AG04450 (cell line): ENCODE results near the gene PLA2G4B. TPM values are rescaled to one million over a fixed set of nuclear protein-coding genes. Genes with fewer than 3 reads are reported as not detected.

Experiments
- CTCF ChIA-PET: fragments of 300-600, 350-600 bp; formaldehyde crosslinking; extraction: SDS; loops from one replicate; lab custom pipeline; 2022; ENCODE audit warnings: antibody characterized with exemption, inconsistent platforms; lab: Charles Lee
- POLR2A ChIA-PET: fragments of 350-600 bp; formaldehyde crosslinking; extraction: SDS; loops from one replicate; lab custom pipeline; 2021; ENCODE audit warnings: antibody characterized with exemption, inconsistent platforms; lab: Yijun Ruan, JAX
- DNase-seq: peaks from one replicate; pipeline ENCODE4 v3.0.0-alpha.2; 2011; ENCODE audit warnings: low read depth, low spot score
- H3K27ac ChIP-seq: one replicate; pipeline ENCODE4 v1.5.1; 2012; ENCODE audit warnings: low read depth, low read length, control low read depth
- H3K27me3 ChIP-seq: one replicate; pipeline ENCODE4 v1.6.0; 2012; ENCODE audit warnings: low read length; ENCODE audit not compliant: control insufficient read depth, insufficient read depth
- H3K4me3 ChIP-seq: 2 replicates; pipeline ENCODE4 v1.5.1; 2011; ENCODE audit warnings: mild to moderate bottlenecking, low read depth, low read length, control low read depth
- H3K9me3 ChIP-seq: 2 replicates; pipeline ENCODE4 v1.5.1; 2012; ENCODE audit warnings: low read length; ENCODE audit not compliant: control insufficient read depth, insufficient read depth
- CTCF ChIP-seq: IDR thresholded peaks from 2 replicates; pipeline ENCODE4 v1.5.1; 2011; ENCODE audit warnings: low read depth, low read length, control low read depth, inconsistent platforms
- polyA plus RNA-seq: library from polyadenylated mRNA; depleted of rRNA; stranded (reverse); fragments of >200 nt; gene quantifications from 2 replicates; pipeline ENCODE4 v1.2.3, GENCODE V29; 2011; rRNA removed
- small RNA-seq: library from RNA; depleted of rRNA; stranded (forward); fragments of <200 nt; gene quantifications from one replicate; pipeline ENCODE3, GENCODE V24; 2012; ENCODE audit warnings: low read depth; ENCODE audit not compliant: insufficient read length

Gene PLA2G4B
- polyA plus RNA-seq, 1 experiment, result 1.3 TPM

GRCh38 chr15:41895491-41895890, 56.8 kb downstream of the PLA2G4B start:
- ChIA-PET CTCF (interaction anchor here (1.9 kb wide), 1 partner anchor 9 kb away, joined by 16 read pairs; no protein-coding TSS in a partner anchor), POLR2A (no interaction called here)
- Histone ChIP-seq H3K27ac (no peak overlapping the region), H3K9me3 (no peaks in the 10 kb centered on the region; the same call in 1 of the 2 replicates), H3K27me3 (no peaks in the 10 kb centered on the region), H3K4me3 (no peak overlapping the region)
- DNase-seq, result no peak
- TF ChIP-seq CTCF, result no peak

- CTCF ChIA-PET, result interaction anchor here (1.9 kb wide), 1 partner anchor 8 kb away, joined by 16 read pairs; no protein-coding TSS in a partner anchor
- no peak overlapping the region for H3K4me3 ChIP-seq
- H3K9me3 ChIP-seq, result no peaks in the 10 kb centered on the region; the same call in 1 of the 2 replicates
- no peak overlapping the region for H3K27ac ChIP-seq
- no peak for TF ChIP-seq CTCF
- no peak for DNase-seq
- no peaks in the 10 kb centered on the region for H3K27me3 ChIP-seq
- POLR2A ChIA-PET, result no interaction called here
Observed at GRCh38 chr15:41895957-41896356, 57.3 kb downstream of the PLA2G4B start.

- DNase-seq, result no peak
- Histone ChIP-seq H3K4me3 (no peak overlapping the region), H3K27ac (no peak overlapping the region), H3K27me3 (no peaks in the 10 kb centered on the region), H3K9me3 (no peaks in the 10 kb centered on the region; the same call in 1 of the 2 replicates)
- POLR2A ChIA-PET, result no interaction called here
- TF ChIP-seq CTCF, result no peak
- CTCF ChIA-PET, result no interaction called here
Observed at GRCh38 chr15:41896566-41896965, 57.9 kb downstream of the PLA2G4B start.

GRCh38 chr15:41897363-41897799, 58.7 kb downstream of the PLA2G4B start:
- CTCF ChIA-PET, result no interaction called here
- POLR2A ChIA-PET, result no interaction called here
- no peaks in the 10 kb centered on the region; the same call in 1 of the 2 replicates for H3K9me3 ChIP-seq
- DNase-seq, result no peak
- no peak overlapping the region for H3K4me3 ChIP-seq
- H3K27me3 ChIP-seq, result no peaks in the 10 kb centered on the region
- no peak for TF ChIP-seq CTCF
- no peak overlapping the region for H3K27ac ChIP-seq

Small RNA genes lying within 50 kb of the gene (small RNA-seq; reads per million reads assigned to genes)
- gene JMJD7-PLA2G4B (not detected), gene MIR4310 (not detected), gene RNA5SP393 (not detected)

Other genes starting within 250 kb of the PLA2G4B start
- 8.5 and 9.7 TPM in 2 replicates for gene MGA, start 178.4 kb upstream of the PLA2G4B start, polyA plus RNA-seq
- 6.1 and 10.3 TPM in 2 replicates for gene MAPKBP1, start 64.4 kb upstream of the PLA2G4B start, polyA plus RNA-seq
- 5.1 and 6.9 TPM in 2 replicates for gene JMJD7, start 10.8 kb upstream of the PLA2G4B start, polyA plus RNA-seq
- 0.14 and 0.30 TPM in 2 replicates for gene SPTBN5, start 55.2 kb downstream of the PLA2G4B start, polyA plus RNA-seq
- 19.3 and 22.4 TPM in 2 replicates for gene EHD4, start 133.7 kb downstream of the PLA2G4B start, polyA plus RNA-seq
- not detected in 2 replicates for gene PLA2G4E, start 182.2 kb downstream of the PLA2G4B start, polyA plus RNA-seq